HepG2 (cell line): ENCODE measurements around the gene NKX6-2. TPM values are rescaled to one million over a fixed set of nuclear protein-coding genes. Genes with fewer than 3 reads are reported as not detected.

Experiments
- ATAC-seq: fragments of 200-7000 bp; cut with Tn5 transposase; 3 replicates; pipeline ENCODE4 v1.9.1; 2020; ENCODE audit warnings: mild to moderate bottlenecking, moderate library complexity
- BruUV-seq: library from RNA; stranded (reverse); fragments of 400-500 nt; replicated peaks from 2 replicates; lab custom pipeline; 2021; lab: Mats Ljungman, UMichigan
- CTCF ChIA-PET: fragments of 300-600 bp; formaldehyde crosslinking; extraction: SDS; loops from one replicate; lab custom pipeline; 2021; ENCODE audit warnings: low total read pairs, inconsistent platforms, low intra/inter-chr PET ratio; lab: Yijun Ruan, JAX
- POLR2A ChIA-PET: fragments of 350-600 bp; sonication (Branson Sonifier 250); formaldehyde crosslinking; loops from one replicate; lab custom pipeline; 2020; ENCODE audit warnings: antibody characterized with exemption, inconsistent platforms; lab: Yijun Ruan, JAX
- DNase-seq: peaks from one replicate; pipeline ENCODE4 v3.0.0-alpha.2; 2015; ENCODE audit warnings: low spot score
- FAIRE-seq: peaks from 3 replicates; lab custom pipeline; 2011; peaks lifted over from hg19 to GRCh38; lab: Jason Lieb, UNC
- H2AFZ ChIP-seq: one replicate; pipeline ENCODE4 v1.6.1; 2011; ENCODE audit warnings: low read length, inconsistent platforms
- H3K27ac ChIP-seq: fragments of 300-600 bp; 3 replicates; pipeline ENCODE4 v1.8.0; 2011; ENCODE audit warnings: mixed run types, mild to moderate bottlenecking, mixed read lengths, low read length, inconsistent platforms; ENCODE audit not compliant: insufficient read depth; ENCODE audit errors: extremely low read length
- H3K27me3 ChIP-seq, 2 experiments: fragments of 200-600 bp in 1 of 2; 2 replicates in 1 of 2; 3 replicates in 1 of 2; pipeline versions ENCODE4 v1.6.0 to v1.8.0; 2011; ENCODE audit warnings: low read length in 2 of 2, mild to moderate bottlenecking in 2 of 2, moderate library complexity in 2 of 2, inconsistent platforms in 1 of 2; ENCODE audit not compliant: insufficient read depth in 2 of 2, control insufficient read depth in 1 of 2
- H3K36me3 ChIP-seq, 2 experiments: fragments of 200-600 bp in 1 of 2; replicated peaks in 1 of 2; 2 replicates in 1 of 2; 3 replicates in 1 of 2; pipeline versions ENCODE4 v1.5.1 to v1.8.0; 2011; ENCODE audit warnings: low read length in 2 of 2, inconsistent platforms in 1 of 2; ENCODE audit not compliant: insufficient read depth in 2 of 2, control insufficient read depth in 1 of 2
- H3K4me1 ChIP-seq: 2 replicates; pipeline ENCODE4 v1.5.1; 2012; ENCODE audit warnings: low read length, inconsistent platforms; ENCODE audit not compliant: insufficient read depth
- H3K4me2 ChIP-seq: 2 replicates; pipeline ENCODE4 v1.6.0; 2011; ENCODE audit warnings: low read depth, low read length, inconsistent platforms
- H3K4me3 ChIP-seq, 3 experiments: fragments of 200-600 bp in 1 of 3; sonication (generic), shearing (Covaris generic) in 1 of 3; replicated peaks in 1 of 3; 2 replicates each; pipeline ENCODE4 v1.5.1; 2011 to 2016; ENCODE audit warnings: low read length in 3 of 3, inconsistent platforms in 2 of 3, low read depth in 2 of 3, mild to moderate bottlenecking in 2 of 3, control low read depth in 1 of 3, mixed read lengths in 1 of 3; ENCODE audit not compliant: insufficient read depth in 1 of 3
- H3K79me2 ChIP-seq: one replicate; pipeline ENCODE4 v1.6.1; 2011; ENCODE audit warnings: low read length, inconsistent platforms; ENCODE audit not compliant: insufficient read depth
- H3K9ac ChIP-seq: 2 replicates; pipeline ENCODE4 v1.6.0; 2011; ENCODE audit warnings: mild to moderate bottlenecking, low read depth, low read length, inconsistent platforms; ENCODE audit not compliant: insufficient read depth
- H3K9me3 ChIP-seq: 2 replicates; pipeline ENCODE4 v1.5.1; 2012; ENCODE audit warnings: mild to moderate bottlenecking, low read length
- H4K20me1 ChIP-seq: 2 replicates; pipeline ENCODE4 v1.6.0; 2011; ENCODE audit warnings: inconsistent platforms, mild to moderate bottlenecking, low read length, moderate library complexity; ENCODE audit not compliant: insufficient read depth
- FIP1L1 ChIP-seq: fragments of 200-400 bp; formaldehyde crosslinking; IDR thresholded peaks from 2 replicates; pipeline ENCODE4 v1.6.1; 2018; ENCODE audit warnings: low read depth, mild to moderate bottlenecking, low read length, moderate library complexity, borderline replicate concordance; ENCODE audit not compliant: insufficient read depth
- GATAD2A ChIP-seq: IDR thresholded peaks from 2 replicates; pipeline ENCODE4 v1.6.1; 2016
- GRHL1 ChIP-seq: sonication (generic); formaldehyde crosslinking; conservative IDR thresholded peaks from 2 replicates; pipeline ENCODE4 v1.8.0; 2022; ENCODE audit warnings: missing genetic modification reagents
- ZSCAN21 ChIP-seq: sonication (generic); formaldehyde crosslinking; IDR thresholded peaks from 2 replicates; pipeline ENCODE4 v1.8.0; 2022; ENCODE audit warnings: mild to moderate bottlenecking, missing genetic modification reagents, moderate library complexity, borderline replicate concordance
- WGBS: methylation state at CpG from one replicate; pipeline ENCODE4 v1.1.6; 2017; ENCODE audit warnings: low lambda C conversion rate; 5-methylcytosine and 5-hydroxymethylcytosine counted together
- in situ Hi-C: cut with HindIII; loops from 2 replicates; pipeline ENCODE4 v1.10.0; 2017; ENCODE audit warnings: low pct_unique_long_range_greater_than_20kb; ENCODE audit not compliant: extremely low pct_ligation_motif_present
- intact Hi-C: fragments of 100-400 bp; cut with micrococcal nuclease; formaldehyde crosslinking; loops from one replicate; pipeline ENCODE4 v1.10.0; 2022; ENCODE audit not compliant: unreplicated experiment
- polyA plus RNA-seq, 8 experiments: library from polyadenylated mRNA; depleted of rRNA in 3 of 8; stranded (reverse) in 7 of 8; unstranded in 1 of 8; fragments of >200 nt; fragmentation: Illumina TruSeq in 4 of 8; extraction: Trizol in 4 of 8; gene quantifications; 2 replicates each; pipeline versions ENCODE4 v1.2.1 to v1.2.3, GENCODE V29; 2011 to 2016; ENCODE audit warnings: low read depth in 4 of 8, missing spikeins in 1 of 8, mixed read lengths in 1 of 8; ENCODE audit not compliant: insufficient read depth in 1 of 8
- total RNA-seq, 5 experiments: library from RNA; depleted of rRNA; stranded (reverse); fragments of >200 nt; fragmentation: Illumina TruSeq; extraction: Trizol; gene quantifications; 2 replicates each; pipeline ENCODE4 v1.2.3, GENCODE V29; 2016; ENCODE audit warnings: low read depth in 1 of 5
- TF ChIP-seq, protein P1 (sequence below): sonication (generic); formaldehyde crosslinking; IDR thresholded peaks from 2 replicates; pipeline ENCODE4 v1.5.1; 2020; ENCODE audit warnings: mild to moderate bottlenecking, moderate library complexity, missing genetic modification reagents

The NKX6-2 gene
- total and polyA plus RNA-seq, 2 of the 13 experiments (the other 11 are each of a cell fraction or from before 2014, with no cell fraction given), result not detected

DNA sequence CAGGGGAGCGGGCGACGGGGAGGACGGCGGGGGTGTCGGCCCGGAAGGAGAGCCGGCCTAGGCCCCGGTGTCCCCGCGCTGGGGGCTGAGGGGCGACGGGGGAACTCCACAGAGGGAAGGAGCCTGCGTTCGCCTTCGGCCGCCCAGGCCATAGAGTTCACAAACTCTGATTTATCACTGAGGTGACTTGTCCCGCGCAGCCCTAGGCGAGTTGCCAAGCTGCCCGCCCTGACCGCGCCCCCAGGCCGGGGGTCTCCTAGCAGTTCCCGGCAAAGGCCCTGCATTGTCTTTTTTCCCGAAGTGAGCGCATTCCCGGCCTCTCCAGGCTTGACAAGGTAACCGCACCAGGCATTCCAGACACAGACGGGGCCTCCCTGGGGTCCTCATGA, 2.9 kb upstream of the NKX6-2 start:
- ATAC-seq, result no peak
- peaks cover 9 to 53% of the 10 kb centered on the region in 2 experiments; a peak in 4 of 5 replicates for H3K27me3 ChIP-seq
- intact Hi-C loops, result no loop called here
- H4K20me1 ChIP-seq, result no peaks in the 10 kb centered on the region
- in situ Hi-C loops, result no loop called here
- no peaks in the 10 kb centered on the region for H3K9me3 ChIP-seq
- FAIRE-seq, result no peak
- BruUV-seq, result no TSS peak
- no peak overlapping the region for H3K4me2 ChIP-seq
- DNase-seq, result no peak
- ChIA-PET POLR2A (no interaction called here), CTCF (no interaction called here)
- 25% methylated on average over 2 of the region's 30 CpGs for WGBS
- H3K27ac ChIP-seq, result no peak overlapping the region
- H3K4me3 ChIP-seq, result no peak overlapping the region
- no peaks in the 10 kb centered on the region for H3K79me2 ChIP-seq
- no peaks in the 10 kb centered on the region for H3K4me1 ChIP-seq
- no peak overlapping the region for H2AFZ ChIP-seq
- H3K36me3 ChIP-seq, result no peaks in the 10 kb centered on the region
- TF ChIP-seq FIP1L1 (no peak), GRHL1 (no peak), ZSCAN21 (CRISPR knock-in tag) (no peak), GATAD2A (no peak)
- TF ChIP-seq, protein P1, sequence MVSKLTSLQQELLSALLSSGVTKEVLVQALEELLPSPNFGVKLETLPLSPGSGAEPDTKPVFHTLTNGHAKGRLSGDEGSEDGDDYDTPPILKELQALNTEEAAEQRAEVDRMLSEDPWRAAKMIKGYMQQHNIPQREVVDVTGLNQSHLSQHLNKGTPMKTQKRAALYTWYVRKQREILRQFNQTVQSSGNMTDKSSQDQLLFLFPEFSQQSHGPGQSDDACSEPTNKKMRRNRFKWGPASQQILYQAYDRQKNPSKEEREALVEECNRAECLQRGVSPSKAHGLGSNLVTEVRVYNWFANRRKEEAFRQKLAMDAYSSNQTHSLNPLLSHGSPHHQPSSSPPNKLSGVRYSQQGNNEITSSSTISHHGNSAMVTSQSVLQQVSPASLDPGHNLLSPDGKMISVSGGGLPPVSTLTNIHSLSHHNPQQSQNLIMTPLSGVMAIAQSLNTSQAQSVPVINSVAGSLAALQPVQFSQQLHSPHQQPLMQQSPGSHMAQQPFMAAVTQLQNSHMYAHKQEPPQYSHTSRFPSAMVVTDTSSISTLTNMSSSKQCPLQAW (CRISPR knock-in tag), result no peak
- TF ChIP-seq, all 625 proteins: peak for 0
- H3K9ac ChIP-seq, result no peak overlapping the region
